ENCODE results near the gene CPEB1. TPM values are rescaled to one million over a fixed set of nuclear protein-coding genes. Genes with fewer than 3 reads are reported as not detected.

The CPEB1 gene
- polyA plus RNA-seq, 4 donors, result 0.27 to 2.8 (median 0.50) TPM; not detected in 1

GRCh38 chr15:82597815-82598214 lies 49.3 kb downstream of the CPEB1 start:
- Histone ChIP-seq H3K4me3 (ENCODE audit: low read depth in 1 of 3, low read length in 3 of 3) (no peak overlapping the region), H3K27ac (ENCODE audit: low read depth in 1 of 3, low read length in 2 of 3) (no peak overlapping the region), H3K27me3 (ENCODE audit: control insufficient read depth in 3 of 3, insufficient read depth in 3 of 3, low read length in 3 of 3) (peaks cover 0 to 2% (median 0%) of the 10 kb centered on the region in 3 donors), H3K4me1 (ENCODE audit: control insufficient read depth in 3 of 3, insufficient read depth in 2 of 3, low read depth in 1 of 3, low read length in 2 of 3) (no peaks in the 10 kb centered on the region), H3K36me3 (ENCODE audit: control insufficient read depth in 3 of 3, insufficient read depth in 2 of 3, low read depth in 1 of 3, low read length in 3 of 3) (no peaks in the 10 kb centered on the region), H3K9me3 (ENCODE audit: control insufficient read depth in 2 of 2, insufficient read depth in 1 of 2, low read depth in 1 of 2, low read length in 1 of 2) (no peaks in the 10 kb centered on the region)
- no peak for DNase-seq
- 95% methylated on average over 2 of the region's 2 CpGs for WGBS, 3 donors
- FAIRE-seq, result no peak

- Histone ChIP-seq H3K27ac (ENCODE audit: low read depth in 1 of 3, low read length in 2 of 3) (no peak overlapping the region), H3K36me3 (ENCODE audit: control insufficient read depth in 3 of 3, insufficient read depth in 2 of 3, low read depth in 1 of 3, low read length in 3 of 3) (no peaks in the 10 kb centered on the region), H3K4me1 (ENCODE audit: control insufficient read depth in 3 of 3, insufficient read depth in 2 of 3, low read depth in 1 of 3, low read length in 2 of 3) (no peaks in the 10 kb centered on the region), H3K4me3 (ENCODE audit: low read depth in 1 of 3, low read length in 3 of 3) (no peak overlapping the region), H3K27me3 (ENCODE audit: control insufficient read depth in 3 of 3, insufficient read depth in 3 of 3, low read length in 3 of 3) (peaks cover 0 to 2% (median 0%) of the 10 kb centered on the region in 3 donors), H3K9me3 (ENCODE audit: control insufficient read depth in 2 of 2, insufficient read depth in 1 of 2, low read depth in 1 of 2, low read length in 1 of 2) (no peaks in the 10 kb centered on the region)
- FAIRE-seq (no peak), DNase-seq (no peak)
- WGBS, 3 donors, result 25 to 53% (median 49%) methylated on average over 2 of the region's 2 CpGs
These were observed 51.4 kb downstream of the CPEB1 start for GRCh38 chr15:82595766-82596165.

GRCh38 chr15:82595203-82595602 lies 52.0 kb downstream of the CPEB1 start:
- Histone ChIP-seq H3K27me3 (ENCODE audit: control insufficient read depth in 3 of 3, insufficient read depth in 3 of 3, low read length in 3 of 3) (peaks cover 0 to 2% (median 0%) of the 10 kb centered on the region in 3 donors), H3K9me3 (ENCODE audit: control insufficient read depth in 2 of 2, insufficient read depth in 1 of 2, low read depth in 1 of 2, low read length in 1 of 2) (no peaks in the 10 kb centered on the region), H3K4me1 (ENCODE audit: control insufficient read depth in 3 of 3, insufficient read depth in 2 of 3, low read depth in 1 of 3, low read length in 2 of 3) (no peaks in the 10 kb centered on the region), H3K27ac (ENCODE audit: low read depth in 1 of 3, low read length in 2 of 3) (no peak overlapping the region), H3K36me3 (ENCODE audit: control insufficient read depth in 3 of 3, insufficient read depth in 2 of 3, low read depth in 1 of 3, low read length in 3 of 3) (no peaks in the 10 kb centered on the region), H3K4me3 (ENCODE audit: low read depth in 1 of 3, low read length in 3 of 3) (no peak overlapping the region)
- FAIRE-seq, result no peak
- 68 to 80% (median 75%) methylated on average over 3 of the region's 3 CpGs for WGBS, 3 donors
- DNase-seq, result no peak

GRCh38 chr15:82587805-82588204 lies 59.4 kb downstream of the CPEB1 start:
- no peak overlapping the region for H3K27ac ChIP-seq (ENCODE audit: low read depth in 1 of 3, low read length in 2 of 3)
- DNase-seq, result no peak
- no peaks in the 10 kb centered on the region for H3K9me3 ChIP-seq (ENCODE audit: control insufficient read depth in 2 of 2, insufficient read depth in 1 of 2, low read depth in 1 of 2, low read length in 1 of 2)
- no peaks in the 10 kb centered on the region for H3K4me1 ChIP-seq (ENCODE audit: control insufficient read depth in 3 of 3, insufficient read depth in 2 of 3, low read depth in 1 of 3, low read length in 2 of 3)
- peaks cover 0 to 3% (median 0%) of the 10 kb centered on the region in 3 donors for H3K27me3 ChIP-seq (ENCODE audit: control insufficient read depth in 3 of 3, insufficient read depth in 3 of 3, low read length in 3 of 3)
- no peak overlapping the region for H3K4me3 ChIP-seq (ENCODE audit: low read depth in 1 of 3, low read length in 3 of 3)
- WGBS, 3 donors, result 58 to 66% (median 59%) methylated on average over 4 of the region's 4 CpGs
- FAIRE-seq, result no peak
- H3K36me3 ChIP-seq (ENCODE audit: control insufficient read depth in 3 of 3, insufficient read depth in 2 of 3, low read depth in 1 of 3, low read length in 3 of 3), result no peaks in the 10 kb centered on the region

GRCh38 chr15:82585072-82585471 lies 62.1 kb downstream of the CPEB1 start:
- Histone ChIP-seq H3K4me3 (ENCODE audit: low read depth in 1 of 3, low read length in 3 of 3) (no peak overlapping the region), H3K27me3 (ENCODE audit: control insufficient read depth in 3 of 3, insufficient read depth in 3 of 3, low read length in 3 of 3) (peaks cover 0 to 3% (median 0%) of the 10 kb centered on the region in 3 donors), H3K27ac (ENCODE audit: low read depth in 1 of 3, low read length in 2 of 3) (no peak overlapping the region), H3K9me3 (ENCODE audit: control insufficient read depth in 2 of 2, insufficient read depth in 1 of 2, low read depth in 1 of 2, low read length in 1 of 2) (no peaks in the 10 kb centered on the region), H3K4me1 (ENCODE audit: control insufficient read depth in 3 of 3, insufficient read depth in 2 of 3, low read depth in 1 of 3, low read length in 2 of 3) (no peaks in the 10 kb centered on the region), H3K36me3 (ENCODE audit: control insufficient read depth in 3 of 3, insufficient read depth in 2 of 3, low read depth in 1 of 3, low read length in 3 of 3) (no peaks in the 10 kb centered on the region)
- no peak for FAIRE-seq
- WGBS, 3 donors, result 51 to 59% (median 54%) methylated on average over 3 of the region's 3 CpGs
- no peak for DNase-seq

GRCh38 chr15:82580713-82581112 lies 66.5 kb downstream of the CPEB1 start:
- no peak overlapping the region for H3K4me3 ChIP-seq (ENCODE audit: low read depth in 1 of 3, low read length in 3 of 3)
- 70 to 90% (median 74%) methylated on average over 2 of the region's 2 CpGs for WGBS, 3 donors
- no peaks in the 10 kb centered on the region for H3K4me1 ChIP-seq (ENCODE audit: control insufficient read depth in 3 of 3, insufficient read depth in 2 of 3, low read depth in 1 of 3, low read length in 2 of 3)
- H3K27ac ChIP-seq (ENCODE audit: low read depth in 1 of 3, low read length in 2 of 3), result no peak overlapping the region
- H3K27me3 ChIP-seq (ENCODE audit: control insufficient read depth in 3 of 3, insufficient read depth in 3 of 3, low read length in 3 of 3), result no peaks in the 10 kb centered on the region
- no peaks in the 10 kb centered on the region for H3K9me3 ChIP-seq (ENCODE audit: control insufficient read depth in 2 of 2, insufficient read depth in 1 of 2, low read depth in 1 of 2, low read length in 1 of 2)
- DNase-seq (no peak), FAIRE-seq (no peak)
- H3K36me3 ChIP-seq (ENCODE audit: control insufficient read depth in 3 of 3, insufficient read depth in 2 of 3, low read depth in 1 of 3, low read length in 3 of 3), result no peaks in the 10 kb centered on the region

GRCh38 chr15:82575335-82575734 lies 71.8 kb downstream of the CPEB1 start:
- WGBS, 3 donors, result 42 to 57% (median 45%) methylated on average over 3 of the region's 3 CpGs
- FAIRE-seq, result no peak

GRCh38 chr15:82572986-82573385 lies 74.2 kb downstream of the CPEB1 start:
- Histone ChIP-seq H3K4me3 (ENCODE audit: low read depth in 1 of 3, low read length in 3 of 3) (no peak overlapping the region), H3K27me3 (ENCODE audit: control insufficient read depth in 3 of 3, insufficient read depth in 3 of 3, low read length in 3 of 3) (peaks cover 0 to 11% (median 5%) of the 10 kb centered on the region in 3 donors), H3K36me3 (ENCODE audit: control insufficient read depth in 3 of 3, insufficient read depth in 2 of 3, low read depth in 1 of 3, low read length in 3 of 3) (no peaks in the 10 kb centered on the region), H3K9me3 (ENCODE audit: control insufficient read depth in 2 of 2, insufficient read depth in 1 of 2, low read depth in 1 of 2, low read length in 1 of 2) (no peaks in the 10 kb centered on the region), H3K4me1 (ENCODE audit: control insufficient read depth in 3 of 3, insufficient read depth in 2 of 3, low read depth in 1 of 3, low read length in 2 of 3) (no peaks in the 10 kb centered on the region), H3K27ac (ENCODE audit: low read depth in 1 of 3, low read length in 2 of 3) (no peak overlapping the region)
- FAIRE-seq, result no peak
- no peak for DNase-seq
- whole genome bisulfite sequencing, 3 donors, result 48 to 62% (median 61%) methylated on average over 3 of the region's 3 CpGs

More at GRCh38 chr15:82575335-82575734, 71.8 kb downstream of the CPEB1 start:
- DNase-seq, result no peak
- H3K36me3 ChIP-seq (ENCODE audit: control insufficient read depth in 3 of 3, insufficient read depth in 2 of 3, low read depth in 1 of 3, low read length in 3 of 3), result no peaks in the 10 kb centered on the region
- H3K27me3 ChIP-seq (ENCODE audit: control insufficient read depth in 3 of 3, insufficient read depth in 3 of 3, low read length in 3 of 3), result peaks cover 0 to 11% (median 0%) of the 10 kb centered on the region in 3 donors
- no peak overlapping the region for H3K4me3 ChIP-seq (ENCODE audit: low read depth in 1 of 3, low read length in 3 of 3)
- H3K27ac ChIP-seq (ENCODE audit: low read depth in 1 of 3, low read length in 2 of 3), result no peak overlapping the region
- no peaks in the 10 kb centered on the region for H3K9me3 ChIP-seq (ENCODE audit: control insufficient read depth in 2 of 2, insufficient read depth in 1 of 2, low read depth in 1 of 2, low read length in 1 of 2)
- H3K4me1 ChIP-seq (ENCODE audit: control insufficient read depth in 3 of 3, insufficient read depth in 2 of 3, low read depth in 1 of 3, low read length in 2 of 3), result no peaks in the 10 kb centered on the region

GRCh38 chr15:82572311-82572710 lies 74.9 kb downstream of the CPEB1 start:
- 57 to 71% (median 58%) methylated on average over 5 of the region's 5 CpGs for WGBS, 3 donors

More at GRCh38 chr15:82572311-82572710, 74.9 kb downstream of the CPEB1 start:
- peaks cover 0 to 11% (median 5%) of the 10 kb centered on the region in 3 donors for H3K27me3 ChIP-seq (ENCODE audit: control insufficient read depth in 3 of 3, insufficient read depth in 3 of 3, low read length in 3 of 3)
- H3K4me1 ChIP-seq (ENCODE audit: control insufficient read depth in 3 of 3, insufficient read depth in 2 of 3, low read depth in 1 of 3, low read length in 2 of 3), result no peaks in the 10 kb centered on the region
- DNase-seq, result no peak
- no peak for FAIRE-seq
- no peaks in the 10 kb centered on the region for H3K9me3 ChIP-seq (ENCODE audit: control insufficient read depth in 2 of 2, insufficient read depth in 1 of 2, low read depth in 1 of 2, low read length in 1 of 2)
- H3K27ac ChIP-seq (ENCODE audit: low read depth in 1 of 3, low read length in 2 of 3), result no peak overlapping the region
- no peak overlapping the region for H3K4me3 ChIP-seq (ENCODE audit: low read depth in 1 of 3, low read length in 3 of 3)
- H3K36me3 ChIP-seq (ENCODE audit: control insufficient read depth in 3 of 3, insufficient read depth in 2 of 3, low read depth in 1 of 3, low read length in 3 of 3), result no peaks in the 10 kb centered on the region
